SU-DHL-6 (cell line): ENCODE data around the gene BCL3.
"Not testable (repeated sequence)": the region's sequence is repeated elsewhere in the genome, so short reads cannot be mapped to it uniquely, and the experiment has no call there.

Experiments
- H2AFZ ChIP-seq: fragments of 200-600 bp; sonication (generic); 2 replicates; pipeline ENCODE4 v1.6.1; 2014; ENCODE audit warnings: low read depth, mild to moderate bottlenecking, moderate library complexity, mixed read lengths, antibody characterized with exemption, low read length; ENCODE audit not compliant: severe bottlenecking
- H3F3A ChIP-seq: fragments of 200-600 bp; shearing (Covaris generic); 2 replicates; pipeline ENCODE4 v1.6.0; 2016; ENCODE audit warnings: antibody characterized with exemption, mild to moderate bottlenecking; ENCODE audit not compliant: insufficient read depth
- H3K27ac ChIP-seq: fragments of 200-600 bp; sonication (generic); 2 replicates; pipeline ENCODE4 v1.5.1; 2016; ENCODE audit warnings: low read depth, mild to moderate bottlenecking, low read length, moderate library complexity, mixed read lengths
- H3K27me3 ChIP-seq: fragments of 200-600 bp; sonication (generic), shearing (Covaris generic); 2 replicates; pipeline ENCODE4 v1.6.0; 2014; ENCODE audit warnings: mild to moderate bottlenecking, low read length
- H3K36me3 ChIP-seq: fragments of 200-600 bp; sonication (generic); 2 replicates; pipeline ENCODE4 v1.6.1; 2014; ENCODE audit warnings: mild to moderate bottlenecking, low read length, mixed read lengths
- H3K4me2 ChIP-seq: fragments of 300-600, 200-600 bp; shearing (Covaris generic), sonication (generic); 2 replicates; pipeline ENCODE4 v1.6.0; 2014; ENCODE audit warnings: low read length, low read depth, mild to moderate bottlenecking; ENCODE audit not compliant: poor library complexity, severe bottlenecking
- H3K4me3 ChIP-seq: fragments of 200-600 bp; sonication (generic); 2 replicates; pipeline ENCODE4 v1.5.1; 2014; ENCODE audit warnings: antibody characterized with exemption, low read length, mild to moderate bottlenecking, mixed read lengths; ENCODE audit not compliant: insufficient read depth, poor library complexity, severe bottlenecking
- H3K79me2 ChIP-seq: fragments of 200-600 bp; sonication (generic); 2 replicates; pipeline ENCODE4 v1.6.1; 2014; ENCODE audit warnings: mild to moderate bottlenecking, low read length, moderate library complexity; ENCODE audit not compliant: insufficient read depth
- H3K9ac ChIP-seq: fragments of 200-600 bp; sonication (generic); 2 replicates; pipeline ENCODE4 v1.7.0; 2014; ENCODE audit warnings: mild to moderate bottlenecking, low read length
- H3K9me2 ChIP-seq: fragments of 200-600 bp; sonication (generic); replicated peaks from 2 replicates; pipeline ENCODE4 v1.6.1; 2014; ENCODE audit warnings: low read length; ENCODE audit not compliant: insufficient read depth
- H3K9me3 ChIP-seq: fragments of 200-600 bp; sonication (generic); 2 replicates; pipeline ENCODE4 v1.6.1; 2014; ENCODE audit warnings: low read length, mixed read lengths; ENCODE audit not compliant: insufficient read depth
- H4K20me1 ChIP-seq: fragments of 200-600 bp; sonication (generic); 2 replicates; pipeline ENCODE4 v1.6.1; 2014; ENCODE audit warnings: low read depth, mild to moderate bottlenecking, antibody characterized with exemption, low read length, moderate library complexity, mixed read lengths
- CTCF ChIP-seq: fragments of 200-600 bp; sonication (generic); IDR thresholded peaks from one replicate; pipeline ENCODE4 v1.5.1; 2017; ENCODE audit warnings: antibody characterized with exemption, mild to moderate bottlenecking, low read length, moderate library complexity; ENCODE audit not compliant: insufficient read depth, poor library complexity, severe bottlenecking
- EZH2phosphoT487 ChIP-seq: fragments of 200-600 bp; sonication (generic), shearing (Covaris generic); conservative IDR thresholded peaks from 2 replicates; pipeline ENCODE4 v1.6.1; 2018; ENCODE audit warnings: mild to moderate bottlenecking, antibody characterized with exemption, low read length, moderate library complexity, mixed read lengths

Gene BCL3

GRCh38 chr19:44779150-44779549 lies 30.6 kb downstream of the BCL3 start:
- Histone ChIP-seq H4K20me1 (no peaks in the 10 kb centered on the region), H3K79me2 (no peaks in the 10 kb centered on the region), H3K27me3 (no peaks in the 10 kb centered on the region), H3K4me2 (no peak overlapping the region), H3K27ac (no peak overlapping the region), H3K4me3 (no peak overlapping the region), H3F3A (no peaks in the 10 kb centered on the region), H3K36me3 (no peaks in the 10 kb centered on the region), H3K9ac (no peak overlapping the region), H2AFZ (no peak overlapping the region), H3K9me2 (no peaks in the 10 kb centered on the region), H3K9me3 (no peaks in the 10 kb centered on the region)
- TF ChIP-seq CTCF (no peak), EZH2phosphoT487 (no peak)

- H3K27ac ChIP-seq, H3K9me3 ChIP-seq, H3K4me2 ChIP-seq, H4K20me1 ChIP-seq, H3K27me3 ChIP-seq, H2AFZ ChIP-seq, H3K79me2 ChIP-seq, H3K4me3 ChIP-seq, H3K9ac ChIP-seq, H3F3A ChIP-seq, H3K36me3 ChIP-seq, H3K9me2 ChIP-seq: not testable (repeated sequence)
Measured at GRCh38 chr19:44781694-44782093, 33.2 kb downstream of the BCL3 start.

- H3F3A ChIP-seq, result no peaks in the 10 kb centered on the region
- H3K36me3 ChIP-seq, result no peaks in the 10 kb centered on the region
- H3K27ac ChIP-seq, result no peak overlapping the region
- H3K9me3 ChIP-seq, result no peaks in the 10 kb centered on the region
- H4K20me1 ChIP-seq, result no peaks in the 10 kb centered on the region
- no peak overlapping the region for H2AFZ ChIP-seq
- no peaks in the 10 kb centered on the region for H3K79me2 ChIP-seq
- no peak overlapping the region for H3K4me3 ChIP-seq
- no peak overlapping the region for H3K9ac ChIP-seq
- TF ChIP-seq CTCF, result no peak
- TF ChIP-seq EZH2phosphoT487, result no peak
- H3K27me3 ChIP-seq, result no peaks in the 10 kb centered on the region
- no peaks in the 10 kb centered on the region for H3K9me2 ChIP-seq
- no peak overlapping the region for H3K4me2 ChIP-seq
Measured at GRCh38 chr19:44782729-44783128, 34.2 kb downstream of the BCL3 start.

GRCh38 chr19:44783545-44783944 lies 35.0 kb downstream of the BCL3 start:
- Histone ChIP-seq H4K20me1 (no peaks in the 10 kb centered on the region), H3K4me3 (no peak overlapping the region), H3K36me3 (no peaks in the 10 kb centered on the region), H3F3A (no peaks in the 10 kb centered on the region), H3K27me3 (no peaks in the 10 kb centered on the region), H3K9me2 (no peaks in the 10 kb centered on the region), H3K27ac (no peak overlapping the region), H3K9me3 (no peaks in the 10 kb centered on the region), H2AFZ (no peak overlapping the region), H3K79me2 (no peaks in the 10 kb centered on the region), H3K4me2 (no peak overlapping the region), H3K9ac (no peak overlapping the region)
- no peak for TF ChIP-seq CTCF
- TF ChIP-seq EZH2phosphoT487, result no peak
